ENCODE results near the gene DAZAP1.

The DAZAP1 gene

GRCh38 chr19:1467215-1467489 is 59.8 kb downstream of the DAZAP1 start:
- TF ChIP-seq ARNT (IDR thresholded peaks at IDR 0.05) (no peak), FOXA1 (IDR thresholded peaks at IDR 0.05) (no peak)
- ChIA-PET CTCF (no interaction called here), POLR2A (no interaction called here)
- no peak for DNase-seq (ENCODE audit: extremely low spot score)

GRCh38 chr19:1467490-1468273 is 60.3 kb downstream of the DAZAP1 start:
- ChIA-PET CTCF (no interaction called here), POLR2A (no interaction called here)
- no peak for DNase-seq (ENCODE audit: extremely low spot score)
- TF ChIP-seq ELF4 (IDR thresholded peaks at IDR 0.05), result no peak
- TF ChIP-seq NFRKB (IDR thresholded peaks at IDR 0.05), result no peak
- TF ChIP-seq PKNOX1 (IDR thresholded peaks at IDR 0.05), result no peak
- TF ChIP-seq CTBP1 (IDR thresholded peaks at IDR 0.05; ENCODE audit: borderline replicate concordance), result no peak
- no peak for TF ChIP-seq HDGF (IDR thresholded peaks at IDR 0.05; ENCODE audit: borderline replicate concordance)
- TF ChIP-seq FOXA1 (IDR thresholded peaks at IDR 0.05), result no peak
- no peak for TF ChIP-seq SP1 (IDR thresholded peaks at IDR 0.05)

GRCh38 chr19:1468274-1468820 is 61.0 kb downstream of the DAZAP1 start:
- CTCF ChIA-PET, result no interaction called here
- TF ChIP-seq FOXA1 (IDR thresholded peaks at IDR 0.05) (no peak), SUZ12 (IDR thresholded peaks at IDR 0.05) (no peak), BHLHE40 (IDR thresholded peaks at IDR 0.05; ENCODE audit: borderline replicate concordance) (no peak), CTBP1 (IDR thresholded peaks at IDR 0.05; ENCODE audit: borderline replicate concordance) (no peak), FOXK2 (IDR thresholded peaks at IDR 0.05) (no peak), L3MBTL2 (conservative IDR thresholded peaks at IDR 0.05) (no peak), TARDBP (IDR thresholded peaks at IDR 0.05) (no peak), LEF1 (IDR thresholded peaks at IDR 0.05; ENCODE audit: borderline replicate concordance) (no peak), FOXM1 (IDR thresholded peaks at IDR 0.05; ENCODE audit: borderline replicate concordance) (no peak), ARNT (IDR thresholded peaks at IDR 0.05) (no peak), SP1 (IDR thresholded peaks at IDR 0.05) (no peak), HDGF (IDR thresholded peaks at IDR 0.05; ENCODE audit: borderline replicate concordance) (no peak), ELF4 (IDR thresholded peaks at IDR 0.05) (no peak), NFRKB (IDR thresholded peaks at IDR 0.05) (no peak), ZNF384 (IDR thresholded peaks at IDR 0.05) (no peak), PKNOX1 (IDR thresholded peaks at IDR 0.05) (no peak)
- no peak for DNase-seq (ENCODE audit: extremely low spot score)
- POLR2A ChIA-PET, result no interaction called here

GRCh38 chr19:1468821-1469254 is 61.5 kb downstream of the DAZAP1 start:
- ChIA-PET POLR2A (interaction anchor here (1.0 kb wide), 1 partner anchor 11 kb away, joined by 3 read pairs; no protein-coding TSS in a partner anchor), CTCF (interaction anchor here (0.6 kb wide), 1 partner anchor 30 kb away, joined by 5 read pairs; no protein-coding TSS in a partner anchor)
- TF ChIP-seq TARDBP (IDR thresholded peaks at IDR 0.05) (no peak), HDGF (IDR thresholded peaks at IDR 0.05; ENCODE audit: borderline replicate concordance) (no peak), ZNF384 (IDR thresholded peaks at IDR 0.05) (no peak), PKNOX1 (IDR thresholded peaks at IDR 0.05) (no peak), BHLHE40 (IDR thresholded peaks at IDR 0.05; ENCODE audit: borderline replicate concordance) (no peak), SP1 (IDR thresholded peaks at IDR 0.05) (no peak), CTBP1 (IDR thresholded peaks at IDR 0.05; ENCODE audit: borderline replicate concordance) (no peak), LEF1 (IDR thresholded peaks at IDR 0.05; ENCODE audit: borderline replicate concordance) (no peak), ELF4 (IDR thresholded peaks at IDR 0.05) (no peak)
- no peak for DNase-seq (ENCODE audit: extremely low spot score)

- no peak for DNase-seq (ENCODE audit: extremely low spot score)
- no peak for TF ChIP-seq SP1 (IDR thresholded peaks at IDR 0.05)
- TF ChIP-seq TARDBP (IDR thresholded peaks at IDR 0.05), result no peak
- TF ChIP-seq HDGF (IDR thresholded peaks at IDR 0.05; ENCODE audit: borderline replicate concordance), result no peak
- no peak for TF ChIP-seq ZNF384 (IDR thresholded peaks at IDR 0.05)
- no peak for TF ChIP-seq LEF1 (IDR thresholded peaks at IDR 0.05; ENCODE audit: borderline replicate concordance)
- ChIA-PET POLR2A (interaction anchor here (1.0 kb wide), 1 partner anchor 11 kb away, joined by 3 read pairs; no protein-coding TSS in a partner anchor), CTCF (interaction anchor here (0.6 kb wide), 1 partner anchor 30 kb away, joined by 5 read pairs; no protein-coding TSS in a partner anchor)
These were observed 62.1 kb downstream of the DAZAP1 start for GRCh38 chr19:1469255-1470054.

GRCh38 chr19:1470055-1470304 is 62.6 kb downstream of the DAZAP1 start:
- CTCF ChIA-PET, result no interaction called here
- no peak for DNase-seq (ENCODE audit: extremely low spot score)
- POLR2A ChIA-PET, result no interaction called here
- TF ChIP-seq SP1 (IDR thresholded peaks at IDR 0.05) (no peak), L3MBTL2 (conservative IDR thresholded peaks at IDR 0.05) (0 out of 2 replicates have a peak, but pooled peaks have one; percentile 13)

Data from HEK293T (cell line).